ENCODE data around the gene NELL2.

Gene NELL2

DNA sequence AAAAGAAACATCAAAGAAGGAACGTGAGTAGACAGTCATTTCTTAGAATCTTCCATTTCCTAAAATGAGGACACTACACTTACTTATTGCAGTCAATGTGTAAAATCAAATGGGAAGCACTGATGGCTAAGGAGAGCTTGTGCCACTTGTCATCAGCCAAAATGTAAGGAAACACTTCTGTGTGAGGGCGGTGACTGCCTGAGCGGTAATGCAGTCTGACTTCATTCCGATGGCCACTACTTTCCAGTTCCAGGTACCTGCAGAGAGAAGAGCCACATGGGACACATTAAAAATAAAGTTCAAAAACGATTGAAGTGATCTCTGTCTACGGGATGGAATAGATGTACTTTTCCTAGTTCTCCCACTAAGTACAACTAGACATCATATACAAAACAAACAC, 96.3 kb downstream of the NELL2 start:
- TF ChIP-seq EP300 (IDR thresholded peaks at IDR 0.05; ENCODE audit: borderline replicate concordance) (no peak), YY1 (IDR thresholded peaks at IDR 0.05; ENCODE audit: low read depth) (no peak), RAD21 (IDR thresholded peaks at IDR 0.05; ENCODE audit: low read depth) (no peak), TCF12 (IDR thresholded peaks at IDR 0.05; ENCODE audit: low read depth) (no peak), ZBTB7A (IDR thresholded peaks at IDR 0.05; ENCODE audit: low read depth) (no peak), FOXM1 (IDR thresholded peaks at IDR 0.05; ENCODE audit: borderline replicate concordance, low read depth) (no peak), NFIC (IDR thresholded peaks at IDR 0.05) (no peak), CREB1 (IDR thresholded peaks at IDR 0.05; ENCODE audit: low read depth) (no peak), CEBPB (IDR thresholded peaks at IDR 0.05) (no peak), TEAD4 (IDR thresholded peaks at IDR 0.05) (no peak), EGR1 (IDR thresholded peaks at IDR 0.05) (no peak), TAF1 (IDR thresholded peaks at IDR 0.05; ENCODE audit: low read depth) (no peak)
- TF ChIP-seq, protein P1, sequence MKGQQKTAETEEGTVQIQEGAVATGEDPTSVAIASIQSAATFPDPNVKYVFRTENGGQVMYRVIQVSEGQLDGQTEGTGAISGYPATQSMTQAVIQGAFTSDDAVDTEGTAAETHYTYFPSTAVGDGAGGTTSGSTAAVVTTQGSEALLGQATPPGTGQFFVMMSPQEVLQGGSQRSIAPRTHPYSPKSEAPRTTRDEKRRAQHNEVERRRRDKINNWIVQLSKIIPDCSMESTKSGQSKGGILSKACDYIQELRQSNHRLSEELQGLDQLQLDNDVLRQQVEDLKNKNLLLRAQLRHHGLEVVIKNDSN (IDR thresholded peaks at IDR 0.05): no peak
- TF ChIP-seq, protein P2, sequence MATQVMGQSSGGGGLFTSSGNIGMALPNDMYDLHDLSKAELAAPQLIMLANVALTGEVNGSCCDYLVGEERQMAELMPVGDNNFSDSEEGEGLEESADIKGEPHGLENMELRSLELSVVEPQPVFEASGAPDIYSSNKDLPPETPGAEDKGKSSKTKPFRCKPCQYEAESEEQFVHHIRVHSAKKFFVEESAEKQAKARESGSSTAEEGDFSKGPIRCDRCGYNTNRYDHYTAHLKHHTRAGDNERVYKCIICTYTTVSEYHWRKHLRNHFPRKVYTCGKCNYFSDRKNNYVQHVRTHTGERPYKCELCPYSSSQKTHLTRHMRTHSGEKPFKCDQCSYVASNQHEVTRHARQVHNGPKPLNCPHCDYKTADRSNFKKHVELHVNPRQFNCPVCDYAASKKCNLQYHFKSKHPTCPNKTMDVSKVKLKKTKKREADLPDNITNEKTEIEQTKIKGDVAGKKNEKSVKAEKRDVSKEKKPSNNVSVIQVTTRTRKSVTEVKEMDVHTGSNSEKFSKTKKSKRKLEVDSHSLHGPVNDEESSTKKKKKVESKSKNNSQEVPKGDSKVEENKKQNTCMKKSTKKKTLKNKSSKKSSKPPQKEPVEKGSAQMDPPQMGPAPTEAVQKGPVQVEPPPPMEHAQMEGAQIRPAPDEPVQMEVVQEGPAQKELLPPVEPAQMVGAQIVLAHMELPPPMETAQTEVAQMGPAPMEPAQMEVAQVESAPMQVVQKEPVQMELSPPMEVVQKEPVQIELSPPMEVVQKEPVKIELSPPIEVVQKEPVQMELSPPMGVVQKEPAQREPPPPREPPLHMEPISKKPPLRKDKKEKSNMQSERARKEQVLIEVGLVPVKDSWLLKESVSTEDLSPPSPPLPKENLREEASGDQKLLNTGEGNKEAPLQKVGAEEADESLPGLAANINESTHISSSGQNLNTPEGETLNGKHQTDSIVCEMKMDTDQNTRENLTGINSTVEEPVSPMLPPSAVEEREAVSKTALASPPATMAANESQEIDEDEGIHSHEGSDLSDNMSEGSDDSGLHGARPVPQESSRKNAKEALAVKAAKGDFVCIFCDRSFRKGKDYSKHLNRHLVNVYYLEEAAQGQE (IDR thresholded peaks at IDR 0.05; ENCODE audit: low read depth): no peak
- TF ChIP-seq, protein P3, sequence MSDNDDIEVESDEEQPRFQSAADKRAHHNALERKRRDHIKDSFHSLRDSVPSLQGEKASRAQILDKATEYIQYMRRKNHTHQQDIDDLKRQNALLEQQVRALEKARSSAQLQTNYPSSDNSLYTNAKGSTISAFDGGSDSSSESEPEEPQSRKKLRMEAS (IDR thresholded peaks at IDR 0.05): no peak

- TF ChIP-seq, protein P3 (IDR thresholded peaks at IDR 0.05): no peak
- TF ChIP-seq NFIC (IDR thresholded peaks at IDR 0.05): no peak
- TF ChIP-seq YY1 (IDR thresholded peaks at IDR 0.05; ENCODE audit: low read depth): no peak
- TF ChIP-seq CREB1 (IDR thresholded peaks at IDR 0.05; ENCODE audit: low read depth): no peak
- no peak for TF ChIP-seq TCF12 (IDR thresholded peaks at IDR 0.05; ENCODE audit: low read depth)
- no peak for TF ChIP-seq FOXM1 (IDR thresholded peaks at IDR 0.05; ENCODE audit: borderline replicate concordance, low read depth)
- TF ChIP-seq EGR1 (IDR thresholded peaks at IDR 0.05): no peak
- TF ChIP-seq, protein P1 (IDR thresholded peaks at IDR 0.05): no peak
- TF ChIP-seq, protein P2 (IDR thresholded peaks at IDR 0.05; ENCODE audit: low read depth): no peak
- TF ChIP-seq EP300 (IDR thresholded peaks at IDR 0.05; ENCODE audit: borderline replicate concordance): no peak
- TF ChIP-seq TAF1 (IDR thresholded peaks at IDR 0.05; ENCODE audit: low read depth): no peak
- TF ChIP-seq RAD21 (IDR thresholded peaks at IDR 0.05; ENCODE audit: low read depth): no peak
- TF ChIP-seq TEAD4 (IDR thresholded peaks at IDR 0.05): no peak
- TF ChIP-seq ZBTB7A (IDR thresholded peaks at IDR 0.05; ENCODE audit: low read depth): no peak
- no peak for TF ChIP-seq CEBPB (IDR thresholded peaks at IDR 0.05)
Measured at GRCh38 chr12:44778863-44779262, 97.3 kb downstream of the NELL2 start.

DNA sequence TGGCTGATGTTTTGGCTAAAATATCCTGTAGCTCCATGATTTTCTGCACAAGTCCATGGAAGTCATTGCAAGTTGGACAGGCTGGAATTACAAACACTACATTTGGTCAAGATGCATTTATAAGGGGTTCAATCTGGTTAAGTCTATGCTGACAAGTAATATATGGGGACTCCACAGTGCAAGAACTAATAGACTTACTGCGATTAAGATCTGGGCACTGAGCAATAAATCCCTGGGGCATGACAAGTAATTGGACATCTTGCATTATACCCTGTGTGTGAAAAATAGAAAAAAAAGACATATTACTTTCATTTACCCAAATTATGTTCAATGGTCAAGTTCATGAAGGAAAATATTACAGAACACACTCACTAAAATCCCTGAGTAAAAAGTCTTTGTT, 99.1 kb downstream of the NELL2 start:
- TF ChIP-seq CEBPB (IDR thresholded peaks at IDR 0.05) (no peak), TEAD4 (IDR thresholded peaks at IDR 0.05) (no peak), EGR1 (IDR thresholded peaks at IDR 0.05) (no peak), ZBTB7A (IDR thresholded peaks at IDR 0.05; ENCODE audit: low read depth) (no peak), FOXM1 (IDR thresholded peaks at IDR 0.05; ENCODE audit: borderline replicate concordance, low read depth) (no peak), EP300 (IDR thresholded peaks at IDR 0.05; ENCODE audit: borderline replicate concordance) (no peak)
- TF ChIP-seq, protein P1 (IDR thresholded peaks at IDR 0.05): no peak

DNA sequence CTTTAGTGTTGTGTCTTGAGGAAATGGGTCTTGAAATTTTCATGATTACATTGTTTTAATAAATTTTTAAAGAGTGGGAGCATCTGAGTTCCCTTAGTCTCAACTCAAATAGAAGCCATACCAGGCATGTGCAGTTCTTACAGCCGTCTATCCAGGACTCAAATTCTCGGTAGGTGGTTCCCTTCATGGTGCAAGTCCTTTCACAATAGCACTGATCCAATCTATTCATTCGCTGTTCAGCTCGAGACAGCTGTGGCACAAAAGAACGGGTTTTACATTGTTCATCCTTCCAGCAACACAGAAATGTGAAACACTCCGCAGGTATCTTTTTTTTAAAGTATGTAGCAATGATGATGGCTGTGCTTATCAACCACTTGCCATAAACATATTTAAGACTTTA, 100.2 kb downstream of the NELL2 start:
- TF ChIP-seq TEAD4 (IDR thresholded peaks at IDR 0.05): no peak
- no peak for TF ChIP-seq FOXM1 (IDR thresholded peaks at IDR 0.05; ENCODE audit: borderline replicate concordance, low read depth)
- no peak for TF ChIP-seq TAF1 (IDR thresholded peaks at IDR 0.05; ENCODE audit: low read depth)
- TF ChIP-seq YY1 (IDR thresholded peaks at IDR 0.05; ENCODE audit: low read depth): no peak
- TF ChIP-seq, protein P1 (IDR thresholded peaks at IDR 0.05): no peak
- TF ChIP-seq, protein P2 (IDR thresholded peaks at IDR 0.05; ENCODE audit: low read depth): no peak
- no peak for TF ChIP-seq EP300 (IDR thresholded peaks at IDR 0.05; ENCODE audit: borderline replicate concordance)
- no peak for TF ChIP-seq RAD21 (IDR thresholded peaks at IDR 0.05; ENCODE audit: low read depth)
- TF ChIP-seq, protein P3 (IDR thresholded peaks at IDR 0.05): no peak
- no peak for TF ChIP-seq CREB1 (IDR thresholded peaks at IDR 0.05; ENCODE audit: low read depth)
- no peak for TF ChIP-seq ZBTB7A (IDR thresholded peaks at IDR 0.05; ENCODE audit: low read depth)

Data from Ishikawa (cell line).